Measurements from ENCODE around the gene ZC3H11A. TPM values are rescaled to one million over a fixed set of nuclear protein-coding genes. Genes with fewer than 3 reads are reported as not detected.

Gene ZC3H11A
- total and polyA plus RNA-seq, 2 of the 4 experiments (the other 2 are of a cell fraction), result 52.1 to 66.5 TPM

DNA sequence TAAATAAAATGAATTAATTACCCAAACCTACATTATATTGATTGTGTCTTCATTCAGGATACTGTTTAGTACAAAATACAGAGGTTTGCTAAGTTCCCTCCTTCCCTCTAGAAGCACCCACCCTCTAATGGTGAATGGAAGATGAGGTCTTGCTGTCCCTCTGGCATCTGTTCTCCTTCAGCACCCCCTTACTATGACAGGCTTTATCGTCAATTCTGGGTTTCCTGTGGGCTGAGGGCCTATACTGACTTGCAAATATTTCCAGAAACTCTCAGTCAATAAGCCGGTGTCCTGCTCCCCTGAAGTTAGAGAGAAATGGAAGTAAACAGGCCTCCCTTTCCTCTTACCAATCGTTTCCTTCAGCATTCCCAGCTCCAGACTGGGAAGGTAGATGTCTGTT lies 17.3 kb upstream of the ZC3H11A start:
- TF ChIP-seq MXI1 (IDR thresholded peaks at IDR 0.05; ENCODE audit: borderline replicate concordance, low read depth, low read length) (no peak), MAFK (IDR thresholded peaks at IDR 0.05; ENCODE audit: low read depth, low read length) (no peak), RFX5 (IDR thresholded peaks at IDR 0.05; ENCODE audit: low read depth, low read length) (no peak), CTCF (conservative IDR thresholded peaks at IDR 0.05; ENCODE audit: low read depth, low read length) (no peak), POLR2A (IDR thresholded peaks at IDR 0.05; ENCODE audit: low read depth, low read length) (no peak), CEBPB (IDR thresholded peaks at IDR 0.05; ENCODE audit: low read depth, low read length) (no peak), RAD21 (IDR thresholded peaks at IDR 0.05; ENCODE audit: low read length) (no peak), CHD1 (IDR thresholded peaks at IDR 0.05; ENCODE audit: low read depth, low read length) (no peak), BHLHE40 (IDR thresholded peaks at IDR 0.05; ENCODE audit: low read depth, low read length) (no peak), USF2 (IDR thresholded peaks at IDR 0.05; ENCODE audit: low read depth, low read length) (no peak), NFE2L2 (IDR thresholded peaks at IDR 0.05; ENCODE audit: low read depth, low read length) (no peak), FOS (IDR thresholded peaks at IDR 0.05; ENCODE audit: low read depth, low read length) (no peak), MAZ (IDR thresholded peaks at IDR 0.05; ENCODE audit: borderline replicate concordance, low read depth, low read length) (no peak), SMC3 (IDR thresholded peaks at IDR 0.05; ENCODE audit: low read depth, low read length) (no peak), RCOR1 (IDR thresholded peaks at IDR 0.05; ENCODE audit: insufficient replicate concordance, low read length) (no peak)
- TF ChIP-seq, protein P1, sequence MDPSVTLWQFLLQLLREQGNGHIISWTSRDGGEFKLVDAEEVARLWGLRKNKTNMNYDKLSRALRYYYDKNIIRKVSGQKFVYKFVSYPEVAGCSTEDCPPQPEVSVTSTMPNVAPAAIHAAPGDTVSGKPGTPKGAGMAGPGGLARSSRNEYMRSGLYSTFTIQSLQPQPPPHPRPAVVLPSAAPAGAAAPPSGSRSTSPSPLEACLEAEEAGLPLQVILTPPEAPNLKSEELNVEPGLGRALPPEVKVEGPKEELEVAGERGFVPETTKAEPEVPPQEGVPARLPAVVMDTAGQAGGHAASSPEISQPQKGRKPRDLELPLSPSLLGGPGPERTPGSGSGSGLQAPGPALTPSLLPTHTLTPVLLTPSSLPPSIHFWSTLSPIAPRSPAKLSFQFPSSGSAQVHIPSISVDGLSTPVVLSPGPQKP (IDR thresholded peaks at IDR 0.05; ENCODE audit: borderline replicate concordance, low read depth, low read length), result no peak
- intact Hi-C loops (cut with micrococcal nuclease) (no loop called here), in situ Hi-C loops (cut with MboI; ENCODE audit: low sequenced_read_pairs) (no loop called here), dilution Hi-C loops (cut with HindIII; ENCODE audit: low sequenced_read_pairs, unreplicated experiment) (no loop called here)
- no TSS peak for BruUV-seq (replicated peaks)
- H3K9me3 ChIP-seq (ENCODE audit: control insufficient read depth, insufficient read depth, low read length), result no peaks in the 10 kb centered on the region
- H3K9ac ChIP-seq (ENCODE audit: low read depth, low read length), result no peak overlapping the region
- H3K23ac ChIP-seq (ENCODE audit: low read depth, low read length), result no peak overlapping the region
- H3K4me3 ChIP-seq (ENCODE audit: insufficient read depth, low read depth, low read length), result no peak overlapping the region
- H3K4ac ChIP-seq (ENCODE audit: low read depth, low read length), result no peak overlapping the region
- H3K79me1 ChIP-seq (ENCODE audit: low read depth in 1 of 2, low read length in 2 of 2), result no peaks in the 10 kb centered on the region
- DNase-seq (no peak), ATAC-seq (ENCODE audit: low read depth) (no peak)
- H4K20me1 ChIP-seq (ENCODE audit: insufficient read depth, low read length), result no peaks in the 10 kb centered on the region
- no peak overlapping the region for H2BK5ac ChIP-seq (ENCODE audit: low read depth, low read length, poor library complexity, severe bottlenecking)
- no peak overlapping the region for H3K14ac ChIP-seq (replicated peaks; ENCODE audit: low read depth, low read length)
- ChIA-PET CTCF (no interaction called here), POLR2A (ENCODE audit: unreplicated experiment) (no interaction called here)
- H2BK15ac ChIP-seq (ENCODE audit: low read depth, low read length), result no peak overlapping the region
- no peaks in the 10 kb centered on the region for H3K27me3 ChIP-seq (ENCODE audit: control insufficient read depth, insufficient read depth, low read length)
- no peak overlapping the region for H2BK120ac ChIP-seq (ENCODE audit: low read depth, low read length)
- H2AK5ac ChIP-seq (ENCODE audit: low read depth, low read length), result no peak overlapping the region
- no peak overlapping the region for H2BK20ac ChIP-seq (ENCODE audit: low read depth, low read length)
- H3K4me2 ChIP-seq (ENCODE audit: low read depth, low read length), result no peak overlapping the region
- no peak overlapping the region for H4K91ac ChIP-seq (ENCODE audit: insufficient read depth, low read depth, low read length)
- H3K56ac ChIP-seq (ENCODE audit: extremely low read depth, insufficient read depth, low read length), result no peak overlapping the region
- no peak overlapping the region for H3K27ac ChIP-seq (ENCODE audit: insufficient read depth, low read length)
- H3K18ac ChIP-seq (ENCODE audit: low read depth, low read length), result no peak overlapping the region
- H3K36me3 ChIP-seq (ENCODE audit: control insufficient read depth, insufficient read depth, low read length), result no peaks in the 10 kb centered on the region
- H3K9me1 ChIP-seq (ENCODE audit: insufficient read depth, low read length), result no peaks in the 10 kb centered on the region
- no peak overlapping the region for H2AFZ ChIP-seq (replicated peaks; ENCODE audit: low read length, poor library complexity)
- H4K8ac ChIP-seq (ENCODE audit: low read depth in 2 of 2, low read length in 2 of 2), result no peak overlapping the region
- peak overlapping the region; percentile 28 for H2AK9ac ChIP-seq (replicated peaks; ENCODE audit: low read depth, low read length, poor library complexity)
- WGBS, 2 experiments (ENCODE audit: extremely low coverage in 2 of 2, insufficient read length in 1 of 2), result no CpG with 5 or more reads among the region's 3 CpGs
- no peaks in the 10 kb centered on the region for H3K4me1 ChIP-seq (ENCODE audit: control insufficient read depth, insufficient read depth, low read length)
- H4K5ac ChIP-seq (ENCODE audit: low read depth, low read length), result no peak overlapping the region
